GM19328 (cell line): ENCODE data around the gene SUFU.

Experiments
- ATAC-seq: cut with Tn5 transposase; IDR thresholded peaks from one replicate; pipeline ENCODE4 v1.9.1; 2021; ENCODE audit warnings: mild to moderate bottlenecking, moderate library complexity; ENCODE audit not compliant: unreplicated experiment

SUFU gene

DNA sequence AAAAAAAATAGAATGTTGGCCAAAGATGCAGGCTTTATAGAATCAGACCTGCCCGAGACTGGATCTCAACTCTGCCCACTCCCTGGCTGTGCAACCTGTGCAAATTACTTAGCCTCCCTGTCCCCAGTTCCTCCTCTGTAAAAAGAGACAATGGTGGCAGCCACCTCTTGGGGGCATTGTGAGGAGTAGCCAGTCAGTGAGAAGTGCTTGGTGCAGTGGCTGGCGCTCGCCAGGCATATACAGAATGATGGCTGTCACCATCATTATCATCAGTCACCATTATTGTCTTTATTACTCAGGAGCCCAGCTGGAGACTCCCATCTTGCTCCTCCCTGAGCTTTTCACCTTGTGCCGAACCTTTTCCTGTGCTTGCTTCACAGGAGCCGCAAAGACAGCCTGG, 111.1 kb downstream of the SUFU start:
- ATAC-seq: no peak

DNA sequence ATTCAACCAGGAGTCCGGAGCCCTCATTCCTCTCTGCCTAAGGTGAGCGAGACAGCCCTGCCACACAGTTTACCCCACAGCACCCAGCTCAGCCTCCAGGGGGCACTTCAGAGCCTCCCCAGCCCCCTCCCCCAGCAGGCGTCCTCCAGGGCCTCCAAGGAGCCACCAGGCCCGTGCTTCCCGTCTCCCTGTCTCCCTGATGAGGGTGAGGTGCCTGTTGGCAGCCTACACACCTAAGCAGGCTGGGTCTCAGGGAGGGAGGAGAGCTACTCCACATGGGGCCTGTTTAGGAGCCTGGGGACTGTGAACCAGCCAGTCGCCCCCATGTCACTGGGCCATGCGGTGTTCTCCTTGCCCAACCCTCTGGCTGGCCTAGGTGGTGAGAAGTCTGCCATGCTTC, 111.6 kb downstream of the SUFU start:
- ATAC-seq: no peak

- ATAC-seq: no peak
These were observed 112.4 kb downstream of the SUFU start for GRCh38 chr10:102616066-102616770.

GRCh38 chr10:102617041-102617440, 113.3 kb downstream of the SUFU start:
- no peak for ATAC-seq

DNA sequence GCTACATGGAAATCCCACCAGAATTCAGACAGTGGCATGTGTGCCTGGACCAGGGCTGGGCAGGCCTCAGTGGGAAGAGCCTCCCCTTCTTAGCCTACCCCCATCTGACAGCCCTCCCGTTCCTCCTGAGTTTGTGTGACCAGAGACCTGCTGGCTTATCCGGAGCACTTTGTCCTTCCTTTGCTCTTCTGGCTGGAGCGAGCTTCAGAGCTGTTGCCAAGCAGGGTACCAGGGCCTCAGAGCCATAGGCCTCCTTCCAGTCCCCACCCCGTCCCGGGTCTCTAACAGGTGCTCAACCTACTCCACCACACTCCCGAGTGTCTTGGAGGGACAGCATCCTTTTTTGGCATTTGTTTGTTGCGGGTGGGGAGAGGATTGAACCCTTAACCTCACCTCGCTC, 114.0 kb downstream of the SUFU start:
- ATAC-seq: no peak

GRCh38 chr10:102619281-102619981, 115.7 kb downstream of the SUFU start:
- no peak for ATAC-seq

GRCh38 chr10:102620138-102620590, 116.4 kb downstream of the SUFU start:
- ATAC-seq: no peak

- no peak for ATAC-seq
These were observed 117.0 kb downstream of the SUFU start for GRCh38 chr10:102620591-102621442.

DNA sequence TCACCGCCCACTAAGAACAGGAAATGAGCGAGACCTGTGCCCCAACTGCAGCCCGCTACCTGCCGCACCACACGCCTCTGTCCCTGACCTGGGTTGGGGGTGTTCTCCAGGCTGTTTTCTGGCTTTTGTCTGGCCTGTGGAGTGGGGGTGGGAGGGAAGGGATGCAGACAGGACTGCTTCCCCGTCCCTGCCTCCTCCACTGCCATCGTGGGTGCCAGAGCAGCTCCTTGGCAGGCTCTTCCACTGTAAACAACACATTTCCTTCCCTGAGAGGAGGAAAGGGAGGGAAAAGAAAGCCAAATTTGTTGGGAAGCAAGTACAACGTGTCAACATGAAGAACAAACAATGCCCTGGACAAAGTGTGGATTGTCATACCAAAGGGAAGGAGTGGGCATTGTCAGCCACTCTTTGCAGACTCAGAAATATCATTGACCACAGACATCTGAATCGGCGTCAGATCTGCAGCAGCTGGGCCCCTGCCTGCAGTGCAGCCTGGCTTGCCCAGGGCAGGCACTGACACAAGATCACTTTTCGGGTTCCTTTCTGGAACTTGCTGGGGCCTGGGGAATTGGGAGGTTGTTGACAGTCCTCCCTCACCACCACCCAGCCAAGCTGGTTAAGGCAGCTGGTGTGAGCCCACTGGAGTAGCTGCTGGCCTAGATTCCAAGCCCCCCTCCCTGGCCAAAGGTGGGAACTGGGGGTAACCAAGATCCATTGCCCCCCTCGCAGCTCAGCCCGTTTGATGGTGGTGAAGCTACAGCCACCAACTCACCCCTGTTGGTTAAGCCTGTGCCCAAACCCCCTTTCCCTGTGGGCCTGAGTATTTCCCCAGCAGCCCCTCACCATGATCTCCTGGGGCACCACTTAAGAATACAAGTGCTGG, 117.9 kb downstream of the SUFU start:
- ATAC-seq: no peak

DNA sequence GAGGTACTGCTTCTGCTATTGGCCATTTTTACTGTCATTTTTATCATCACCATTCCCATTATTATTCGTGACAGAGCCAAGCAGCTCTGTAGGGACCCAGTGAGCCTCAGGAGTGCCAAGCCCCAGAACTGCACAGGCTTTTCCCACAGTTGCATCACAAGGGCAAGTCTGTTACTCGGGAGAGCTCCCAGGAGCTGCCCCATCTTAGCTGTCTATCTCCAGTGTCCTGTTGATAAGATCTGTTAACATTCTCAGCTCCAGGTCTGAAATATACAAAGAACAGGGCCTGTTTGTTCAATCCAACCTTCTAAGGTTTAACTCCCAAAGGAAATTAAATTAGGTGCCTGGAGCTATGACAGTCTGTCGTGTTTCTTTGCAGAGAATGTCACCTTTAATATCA, 120.3 kb downstream of the SUFU start:
- ATAC-seq: no peak

GRCh38 chr10:102624751-102625645, 121.2 kb downstream of the SUFU start:
- no peak for ATAC-seq

GRCh38 chr10:102626026-102626685, 122.4 kb downstream of the SUFU start:
- no peak for ATAC-seq

- ATAC-seq: no peak
These were observed 123.5 kb downstream of the SUFU start for GRCh38 chr10:102627291-102627735.

DNA sequence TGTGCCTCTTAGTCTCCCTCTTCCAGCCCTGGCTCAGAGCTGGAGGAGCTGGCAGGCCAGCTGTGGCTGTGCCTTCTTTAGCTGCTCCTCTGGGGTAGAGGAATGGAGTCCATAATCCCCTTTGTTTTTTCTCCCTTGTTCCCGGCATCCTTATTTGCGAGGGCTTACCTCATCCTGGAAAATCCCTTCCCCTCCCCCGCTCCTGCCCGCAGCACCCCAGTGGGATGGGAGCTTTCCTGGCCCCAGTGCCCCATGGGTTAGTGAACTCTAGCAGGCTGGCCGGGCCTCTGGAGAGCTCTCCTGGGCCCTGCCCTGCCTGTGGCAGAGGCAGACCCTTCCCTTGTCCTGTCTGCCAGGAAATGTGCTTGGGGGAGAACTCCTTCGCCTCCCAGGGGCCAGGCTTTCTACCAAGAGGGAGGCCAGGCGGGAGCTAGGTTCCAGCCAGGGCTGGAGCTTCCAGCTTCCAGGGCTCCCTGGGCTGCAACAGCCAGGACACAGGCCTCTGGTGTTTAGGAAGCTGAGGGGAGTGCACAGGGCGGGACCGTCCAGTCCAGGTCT, 124.0 kb downstream of the SUFU start:
- no peak for ATAC-seq

DNA sequence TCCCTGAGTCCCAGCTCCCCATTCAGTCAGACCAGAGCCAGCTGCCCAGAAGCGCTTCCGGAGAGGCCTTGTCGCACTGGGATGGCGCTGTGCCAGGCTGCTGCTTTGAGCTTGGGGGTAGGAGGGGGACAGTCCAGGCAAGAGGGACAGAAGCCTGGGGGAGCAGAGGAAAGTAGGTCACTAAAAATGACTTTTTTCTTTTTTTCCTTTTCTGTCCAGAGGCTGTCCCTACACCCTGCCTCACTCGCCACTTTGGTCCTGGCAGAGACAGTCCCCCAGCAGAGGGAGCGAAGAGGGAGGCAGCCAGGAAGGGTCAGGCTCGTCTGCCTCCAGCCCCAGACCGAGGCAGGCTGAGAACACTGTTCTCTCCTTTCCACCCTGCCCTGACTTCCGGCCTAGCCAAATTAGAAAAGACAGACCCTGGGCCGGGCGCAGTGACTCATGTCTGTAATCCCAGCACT, 124.7 kb downstream of the SUFU start:
- no peak for ATAC-seq

DNA sequence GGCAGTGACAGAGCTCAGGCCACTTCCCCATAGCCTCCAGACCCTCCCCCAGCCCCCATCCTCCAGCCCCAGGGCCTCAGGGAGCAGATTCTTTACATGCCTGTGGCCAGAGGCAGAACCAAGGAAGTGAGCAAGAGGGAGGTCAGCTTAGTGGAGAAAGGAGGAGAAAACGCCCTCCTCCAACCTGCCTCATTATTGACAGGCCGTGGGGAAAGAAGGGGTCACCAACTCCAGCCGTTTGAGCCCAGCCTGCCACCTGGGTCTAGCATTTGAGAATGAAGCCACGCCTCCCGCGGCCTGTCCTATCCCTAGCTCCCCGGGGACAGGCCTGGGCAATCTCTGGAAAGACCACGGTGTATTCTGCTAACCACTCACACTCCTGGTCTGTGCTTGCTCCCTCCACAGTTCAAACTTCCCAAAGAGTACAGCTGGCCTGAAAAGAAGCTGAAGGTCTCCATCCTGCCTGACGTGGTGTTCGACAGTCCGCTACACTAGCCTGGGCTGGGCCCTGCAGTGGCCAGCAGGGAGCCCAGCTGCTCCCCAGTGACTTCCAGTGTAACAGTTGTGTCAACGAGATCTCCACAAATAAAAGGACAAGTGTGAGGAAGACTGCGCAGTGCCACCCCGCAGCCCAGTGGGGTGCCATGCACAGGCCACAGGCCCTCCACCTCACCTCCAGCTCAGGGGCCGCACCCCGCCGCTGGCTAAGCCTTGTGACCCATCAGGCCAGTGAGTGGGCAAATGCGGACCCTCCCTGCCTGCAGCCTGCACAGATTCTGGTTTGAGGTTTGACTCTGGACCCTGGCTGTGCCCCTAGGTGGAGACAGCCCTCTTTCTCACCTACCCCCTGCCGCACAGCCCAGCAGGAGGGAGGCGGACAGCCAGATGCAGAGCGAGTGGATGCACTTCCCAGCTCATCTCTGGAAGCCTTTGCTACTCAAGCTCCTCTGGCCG, 126.2 kb downstream of the SUFU start:
- ATAC-seq: no peak

DNA sequence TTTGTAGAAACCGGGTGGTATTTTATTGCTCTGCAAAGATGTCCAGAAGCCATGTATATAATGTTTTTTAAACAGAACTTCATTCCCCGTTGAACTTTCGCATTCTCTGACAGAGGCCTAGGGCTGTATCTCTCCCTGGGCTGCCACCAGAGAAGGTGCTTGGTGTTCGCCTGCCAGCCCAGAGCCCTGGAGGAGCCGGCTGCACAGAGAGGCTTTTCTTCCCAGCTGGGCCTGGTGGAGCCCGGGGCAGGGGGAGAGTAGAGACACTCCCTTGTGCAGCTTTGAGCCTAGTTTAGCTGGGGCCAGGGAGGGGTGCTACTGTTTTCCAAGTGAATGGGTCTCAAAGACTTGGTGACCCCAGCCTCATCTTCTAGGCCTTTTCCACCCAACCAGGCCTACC, 126.9 kb downstream of the SUFU start:
- no peak for ATAC-seq
